ENCODE data around the gene RIMKLA.

- TF ChIP-seq MLX (CRISPR knock-in tag; IDR thresholded peaks at IDR 0.05) (no peak), SIN3A (IDR thresholded peaks at IDR 0.05; ENCODE audit: borderline replicate concordance, low read depth, low read length) (no peak), MED13 (CRISPR knock-in tag; IDR thresholded peaks at IDR 0.05) (no peak), ATF7-NPFF (CRISPR knock-in tag; IDR thresholded peaks at IDR 0.05; ENCODE audit: low read depth) (no peak), SRSF4 (IDR thresholded peaks at IDR 0.05; ENCODE audit: low read depth, low read length, poor library complexity, severe bottlenecking) (no peak), HMGXB4 (CRISPR knock-in tag; IDR thresholded peaks at IDR 0.05; ENCODE audit: borderline replicate concordance in 1 of 2, low read depth in 1 of 2) (no peak), HNRNPK (IDR thresholded peaks at IDR 0.05; ENCODE audit: low read depth, low read length, poor library complexity, severe bottlenecking) (no peak), FOXA1 (IDR thresholded peaks at IDR 0.05) (no peak), FOXA1 (CRISPR knock-in tag; IDR thresholded peaks at IDR 0.05) (no peak), ZSCAN12 (CRISPR knock-in tag; IDR thresholded peaks at IDR 0.05) (no peak), MXD4 (CRISPR knock-in tag; IDR thresholded peaks at IDR 0.05) (no peak)
- TF ChIP-seq, protein P1, sequence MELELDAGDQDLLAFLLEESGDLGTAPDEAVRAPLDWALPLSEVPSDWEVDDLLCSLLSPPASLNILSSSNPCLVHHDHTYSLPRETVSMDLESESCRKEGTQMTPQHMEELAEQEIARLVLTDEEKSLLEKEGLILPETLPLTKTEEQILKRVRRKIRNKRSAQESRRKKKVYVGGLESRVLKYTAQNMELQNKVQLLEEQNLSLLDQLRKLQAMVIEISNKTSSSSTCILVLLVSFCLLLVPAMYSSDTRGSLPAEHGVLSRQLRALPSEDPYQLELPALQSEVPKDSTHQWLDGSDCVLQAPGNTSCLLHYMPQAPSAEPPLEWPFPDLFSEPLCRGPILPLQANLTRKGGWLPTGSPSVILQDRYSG (CRISPR knock-in tag; IDR thresholded peaks at IDR 0.05), result no peak
These were observed 39.7 kb upstream of the RIMKLA start for GRCh38 chr1:42340901-42341300.

All from HepG2 (cell line).